Pancreas (tissue), 10 donors: ENCODE results near the gene ACTR5. TPM values are rescaled to one million over a fixed set of nuclear protein-coding genes. Genes with fewer than 3 reads are reported as not detected.

Experiments used
- ATAC-seq, 4 donors: fragments of 200-7000 bp; cut with Tn5 transposase; one replicate each; pipeline versions ENCODE4 v1.8.0 to v1.9.1; 2020; ENCODE audit warnings: mild to moderate bottlenecking in 4 of 4, moderate library complexity in 4 of 4
- DNase-seq, 6 donors: peaks; one replicate each; pipeline ENCODE4 v3.0.0-alpha.2; 2020
- FAIRE-seq: peaks from 2 replicates; lab custom pipeline; 2012; peaks lifted over from hg19 to GRCh38; lab: Jason Lieb, UNC
- H3K27ac ChIP-seq, 4 donors: fragments of 200-600 bp; sonication (generic); 1 replicate in 3 of 4; 2 replicates in 1 of 4; pipeline versions ENCODE4 v1.5.0 to v1.8.0; 2020
- H3K27me3 ChIP-seq, 4 donors: fragments of 200-600 bp; one replicate each; pipeline ENCODE4 v1.8.0; 2021
- H3K36me3 ChIP-seq, 3 donors: fragments of 200-600 bp; sonication (generic) in 1 of 3; one replicate each; pipeline versions ENCODE4 v1.5.0 to v1.8.0; 2020 to 2021
- H3K4me1 ChIP-seq, 3 donors: fragments of 200-600 bp; one replicate each; pipeline ENCODE4 v1.8.0; 2021
- H3K4me3 ChIP-seq, 4 donors: fragments of 200-600 bp; sonication (generic) in 2 of 4; one replicate each; pipeline versions ENCODE4 v1.5.0 to v1.8.0; 2020 to 2021
- H3K9me3 ChIP-seq, 4 donors: fragments of 200-600 bp; one replicate each; pipeline ENCODE4 v1.8.0; 2021
- CTCF ChIP-seq, 4 donors: fragments of 200-600 bp; sonication (generic) in 3 of 4; IDR thresholded peaks; one replicate each; pipeline versions ENCODE4 v1.5.0 to v1.8.0; 2021; ENCODE audit warnings: antibody characterized with exemption in 4 of 4
- WGBS, 2 donors: extraction: QIAGEN DNeasy Blood & Tissue Kit; methylation state at CpG; one replicate each; pipeline ENCODE4 v1.1.7; 2013; 5-methylcytosine and 5-hydroxymethylcytosine counted together
- intact Hi-C, 3 donors: fragments of 100-400 bp; cut with DNase I; formaldehyde crosslinking; loops; one replicate each; pipeline versions ENCODE4 v1.11.1 to v1.14.2; 2022
- polyA plus RNA-seq, 2 donors: library from polyadenylated mRNA; stranded (reverse); fragments of 200-250 nt; gene quantifications; one replicate each; pipeline ENCODE4 v1.2.3, GENCODE V29; 2013
- total RNA-seq, 6 donors: library from RNA; stranded (reverse); fragmentation: NEBNext Ultra II Directional in 4 of 6; extraction: Animal tissue kit (Norgen Biotek cat#: 25700) in 4 of 6; gene quantifications; one replicate each; pipeline versions ENCODE4 v1.2.1 to v1.2.4, GENCODE V29; 2021 to 2023
- donor health status: healthy with polysubstance abuse.
- donor health status: DM: no; HTN: no; CAD: no; lungs with moderate emphysema.
- donor health status: DM: no; HTN: no; CAD: no.
- donor health status: control.
- donor health status: control.
- donor health status: Bipolar disorder and iron deficiency.
- donor health status: DM: yes; HTN: yes; CAD: no.
- donor health status: DM: no; HTN: no; CAD: no.
- donor health status: DM: no; HTN: no; CAD: no.
- donor health status: DM: yes; HTN: yes; CAD: no.

The ACTR5 gene
- total and polyA plus RNA-seq, 8 donors = 2.4 to 9.8 (median 3.2) TPM

GRCh38 chr20:38747495-38748096, 664 bp upstream of the ACTR5 start:
- Histone ChIP-seq H3K36me3 (no peaks in the 10 kb centered on the region), H3K27me3 (no peaks in the 10 kb centered on the region), H3K4me3 (peak overlapping the region in 3 of 4 donors; percentile 69 to 97 (median 74)), H3K4me1 (peaks cover 0 to 16% (median 8%) of the 10 kb centered on the region in 3 donors), H3K9me3 (no peaks in the 10 kb centered on the region), H3K27ac (peak overlapping the region in 2 of 4 donors; percentile 21 to 85)
- FAIRE-seq (no peak), ATAC-seq (no peak), DNase-seq (peak in 1 of 6 donors; percentile 27)
- WGBS, 2 donors = 12 to 14% methylated on average over 39 of the region's 39 CpGs
- intact Hi-C loops = no loop called here
- no peak for TF ChIP-seq CTCF (IDR thresholded peaks at IDR 0.05)

GRCh38 chr20:38748861-38749149, 545 bp downstream of the ACTR5 start:
- Histone ChIP-seq H3K27me3 (no peaks in the 10 kb centered on the region), H3K36me3 (no peaks in the 10 kb centered on the region), H3K9me3 (no peaks in the 10 kb centered on the region), H3K27ac (peak overlapping the region in 3 of 4 donors; percentile 81 to 86 (median 85)), H3K4me3 (peak overlapping the region; percentile 62 to 97 (median 72)), H3K4me1 (peaks cover 0 to 16% (median 8%) of the 10 kb centered on the region in 3 donors)
- WGBS, 2 donors = 0% methylated on average over 10 of the region's 10 CpGs
- intact Hi-C loops = no loop called here
- ATAC-seq (peak in 2 of 4 donors; percentile 66 to 74), FAIRE-seq (no peak), DNase-seq (no peak)
- TF ChIP-seq CTCF (IDR thresholded peaks at IDR 0.05) = no peak

GRCh38 chr20:38751360-38751976, 3.2 kb downstream of the ACTR5 start:
- no peak for DNase-seq
- Histone ChIP-seq H3K4me3 (no peak overlapping the region), H3K4me1 (peaks cover 0 to 16% (median 8%) of the 10 kb centered on the region in 3 donors), H3K27me3 (no peaks in the 10 kb centered on the region), H3K9me3 (no peaks in the 10 kb centered on the region), H3K36me3 (peaks cover 0 to 19% (median 12%) of the 10 kb centered on the region in 3 donors), H3K27ac (no peak overlapping the region)
- no peak for ATAC-seq
- FAIRE-seq = peak; percentile 51
- WGBS, 2 donors = 47 to 50% methylated on average over 5 of the region's 5 CpGs
- peak; percentile 29 to 40 (median 33) for TF ChIP-seq CTCF (IDR thresholded peaks at IDR 0.05)
- intact Hi-C loops = loop anchor here in 2 of 3 donors (2.0 to 10.0 kb wide), 2 partner anchors 105 to 107 kb away; no protein-coding TSS in a partner anchor

GRCh38 chr20:38752029-38752428, 3.8 kb downstream of the ACTR5 start:
- intact Hi-C loops = loop anchor here in 1 of 3 donors (10.0 kb wide), 1 partner anchor 107 kb away; no protein-coding TSS in a partner anchor

More at GRCh38 chr20:38752029-38752428, 3.8 kb downstream of the ACTR5 start:
- Histone ChIP-seq H3K27me3 (no peaks in the 10 kb centered on the region), H3K4me3 (no peak overlapping the region), H3K4me1 (peaks cover 0 to 16% (median 8%) of the 10 kb centered on the region in 3 donors), H3K36me3 (peaks cover 0 to 24% (median 12%) of the 10 kb centered on the region in 3 donors), H3K9me3 (no peaks in the 10 kb centered on the region), H3K27ac (no peak overlapping the region)
- no peak for TF ChIP-seq CTCF (IDR thresholded peaks at IDR 0.05)
- 84 to 87% methylated on average over 4 of the region's 4 CpGs for WGBS, 2 donors
- FAIRE-seq = no peak
- no peak for DNase-seq
- ATAC-seq = no peak
